Neural progenitor cell (in vitro differentiated cells): ENCODE data around the gene LCP1.

Source experiments
- EZH2 ChIP-seq: fragments of 200-600 bp; sonication (generic); IDR thresholded peaks from 2 replicates; pipeline ENCODE4 v1.6.1; 2017; ENCODE audit warnings: antibody characterized with exemption, mild to moderate bottlenecking, moderate library complexity
- TF ChIP-seq, protein P1 (sequence below): fragments of 200-600 bp; sonication (generic); IDR thresholded peaks from 2 replicates; pipeline ENCODE4 v1.5.1; 2017; ENCODE audit warnings: antibody characterized with exemption, mild to moderate bottlenecking

DNA sequence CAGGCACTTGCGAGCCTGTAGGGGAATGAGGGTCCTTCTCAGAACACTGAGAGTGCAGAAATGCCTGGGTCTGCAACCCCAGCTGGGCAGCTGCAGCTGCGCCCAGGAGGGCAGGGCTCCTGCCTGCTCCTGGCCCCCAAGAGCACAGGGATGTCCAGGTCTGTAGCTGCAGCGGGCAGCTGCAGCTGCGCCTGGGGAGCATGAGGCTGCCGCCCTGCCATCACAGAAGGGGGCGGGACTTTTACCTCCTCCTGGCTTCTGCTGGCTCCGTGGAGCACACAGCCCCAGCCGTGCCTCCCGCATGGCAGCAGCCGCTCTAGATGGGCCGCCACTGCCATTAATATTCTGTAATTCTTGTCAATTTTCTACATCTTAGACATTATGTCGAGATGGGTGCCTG lies 95.0 kb downstream of the LCP1 start:
- no peak for TF ChIP-seq EZH2
- TF ChIP-seq, protein P1, sequence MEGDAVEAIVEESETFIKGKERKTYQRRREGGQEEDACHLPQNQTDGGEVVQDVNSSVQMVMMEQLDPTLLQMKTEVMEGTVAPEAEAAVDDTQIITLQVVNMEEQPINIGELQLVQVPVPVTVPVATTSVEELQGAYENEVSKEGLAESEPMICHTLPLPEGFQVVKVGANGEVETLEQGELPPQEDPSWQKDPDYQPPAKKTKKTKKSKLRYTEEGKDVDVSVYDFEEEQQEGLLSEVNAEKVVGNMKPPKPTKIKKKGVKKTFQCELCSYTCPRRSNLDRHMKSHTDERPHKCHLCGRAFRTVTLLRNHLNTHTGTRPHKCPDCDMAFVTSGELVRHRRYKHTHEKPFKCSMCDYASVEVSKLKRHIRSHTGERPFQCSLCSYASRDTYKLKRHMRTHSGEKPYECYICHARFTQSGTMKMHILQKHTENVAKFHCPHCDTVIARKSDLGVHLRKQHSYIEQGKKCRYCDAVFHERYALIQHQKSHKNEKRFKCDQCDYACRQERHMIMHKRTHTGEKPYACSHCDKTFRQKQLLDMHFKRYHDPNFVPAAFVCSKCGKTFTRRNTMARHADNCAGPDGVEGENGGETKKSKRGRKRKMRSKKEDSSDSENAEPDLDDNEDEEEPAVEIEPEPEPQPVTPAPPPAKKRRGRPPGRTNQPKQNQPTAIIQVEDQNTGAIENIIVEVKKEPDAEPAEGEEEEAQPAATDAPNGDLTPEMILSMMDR: no peak
